HG03571 (cell line): ENCODE measurements around the gene SUN5.
"Not testable (repeated sequence)": the region's sequence is repeated elsewhere in the genome, so short reads cannot be mapped to it uniquely, and the experiment has no call there.

Experiments
- ATAC-seq: cut with Tn5 transposase; IDR thresholded peaks from one replicate; pipeline ENCODE4 v1.9.1; 2021; ENCODE audit not compliant: unreplicated experiment

SUN5 gene

DNA sequence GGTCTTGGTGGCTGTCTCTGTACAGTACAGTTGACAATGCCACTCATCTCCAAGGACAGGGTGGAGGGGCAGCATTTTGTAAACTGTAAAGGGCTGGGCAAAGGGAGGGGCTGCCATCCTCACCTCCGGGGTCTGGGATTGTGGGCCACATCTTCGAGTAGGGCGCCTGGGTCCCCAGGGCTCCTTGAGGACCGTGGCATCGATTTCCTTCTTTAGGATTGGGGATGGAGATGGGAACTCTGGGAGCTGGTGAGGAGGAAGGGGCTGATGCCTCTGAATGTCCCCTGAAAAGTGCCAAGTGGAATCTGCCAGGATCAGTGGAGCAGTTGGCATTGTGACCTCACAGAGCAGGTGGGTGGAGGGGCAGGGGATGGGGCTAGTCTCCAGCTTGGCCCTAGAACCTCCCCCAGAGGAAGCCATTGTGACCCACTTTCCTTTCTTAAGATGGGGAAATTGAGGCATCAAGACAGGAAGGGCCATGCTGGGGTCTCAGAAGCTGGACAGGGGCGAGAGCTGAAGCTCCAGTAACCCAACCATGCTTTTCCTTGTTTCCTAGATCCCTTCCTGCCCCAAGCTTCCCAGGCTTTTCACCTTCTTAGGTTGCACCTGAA is at the start of gene SUN5:
TSS of gene SUN5 (minus strand) at position 293 of the 611 bp plus-strand sequence. CDS start at position 200, 93 bp downstream.
- ATAC-seq, result no peak

DNA sequence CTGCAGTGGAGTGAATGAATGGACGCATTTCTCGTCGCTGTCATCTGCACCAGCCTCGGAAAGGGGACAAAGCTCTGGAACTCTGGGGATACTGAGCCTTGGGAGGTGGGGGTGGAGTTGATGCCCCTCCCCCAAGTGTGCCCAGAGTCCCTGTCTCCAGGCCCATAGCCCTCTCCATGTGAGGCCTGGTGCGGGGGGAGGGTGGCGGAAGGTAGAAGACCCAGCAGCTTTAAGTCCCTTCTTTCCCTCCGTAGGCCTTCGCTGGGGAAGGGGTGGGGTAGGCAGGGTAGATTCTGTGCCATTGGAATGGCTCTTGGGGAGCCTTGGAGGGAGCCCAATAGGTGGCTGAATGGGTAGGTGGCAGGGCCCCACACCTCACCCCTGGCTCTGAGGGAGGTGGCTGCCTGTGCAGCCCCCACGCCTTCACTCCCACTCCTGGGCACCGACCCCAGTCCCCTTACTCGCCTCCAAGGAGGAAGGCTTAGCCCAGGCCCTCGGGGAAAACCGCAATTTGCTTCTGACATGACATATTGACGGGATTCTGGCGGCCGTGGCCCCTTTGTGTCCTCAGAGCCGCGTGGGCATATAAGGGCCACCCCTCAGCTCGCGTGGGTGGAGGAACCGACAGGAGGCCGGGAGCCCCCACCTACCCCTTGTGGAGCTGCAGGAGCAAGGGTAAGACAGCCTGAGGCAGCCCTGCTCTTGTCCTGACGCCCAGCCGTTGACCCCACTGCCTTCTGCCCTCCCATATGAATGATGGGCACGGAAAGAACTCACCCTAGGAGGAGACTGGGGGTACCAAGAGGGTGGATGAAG is 49.3 kb upstream of the SUN5 start, which contains the start of gene BPIFB3:
TSS of gene BPIFB3 (plus strand) at position 613 of the 816 bp plus-strand sequence. CDS start 1,533 bp downstream, outside the sequence.
- ATAC-seq, result no peak

DNA sequence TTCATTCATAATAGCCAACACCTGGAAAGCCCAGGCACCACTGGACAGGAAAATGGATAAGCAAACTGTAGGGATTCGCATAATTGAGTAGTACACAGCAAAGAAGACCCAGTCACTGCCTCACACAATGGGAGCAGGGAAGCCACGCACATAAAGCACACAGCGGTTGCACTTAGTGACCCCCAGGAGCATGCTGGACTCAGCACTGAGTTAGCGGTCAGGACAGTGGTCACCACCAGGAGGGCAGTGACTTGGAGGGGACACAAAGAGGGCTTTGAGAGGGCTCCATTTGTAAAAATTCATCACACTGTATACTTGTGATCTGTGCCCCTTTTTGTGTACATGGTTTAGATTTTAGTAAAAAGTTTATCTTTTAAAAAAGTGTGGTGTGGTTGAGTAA is 47.1 kb upstream of the SUN5 start:
- no peak for ATAC-seq

GRCh38 chr20:33046412-33046811 is 42.2 kb upstream of the SUN5 start:
- ATAC-seq, result no peak

DNA sequence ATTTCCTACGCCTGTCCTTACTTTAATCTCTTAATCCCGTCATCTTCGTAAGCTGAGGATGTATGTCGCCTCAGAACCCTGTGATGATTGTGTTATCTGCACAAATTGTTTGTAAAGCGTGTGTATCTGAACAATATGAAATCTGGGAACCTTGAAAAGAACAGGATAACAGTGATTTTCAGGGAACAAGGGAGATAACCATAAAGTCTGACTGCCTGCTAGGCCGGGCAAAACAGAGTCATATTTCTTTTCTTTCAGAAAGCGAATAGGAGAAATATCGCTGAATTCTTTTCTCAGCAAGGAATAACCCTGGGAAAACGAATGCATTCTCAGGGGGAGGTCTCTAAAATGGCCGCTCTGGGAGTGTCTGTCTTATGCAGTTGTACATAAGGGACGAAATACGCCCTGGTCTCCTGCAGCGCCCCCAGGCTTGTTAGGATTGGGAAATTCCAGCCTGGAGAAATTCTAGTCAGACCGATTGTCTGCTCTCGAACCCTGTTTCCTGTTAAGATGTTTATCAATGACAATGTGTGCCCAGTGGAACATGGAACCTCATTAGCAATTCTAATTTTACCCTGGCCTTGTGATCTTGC is 41.0 kb upstream of the SUN5 start:
- not testable (repeated sequence) for ATAC-seq

DNA sequence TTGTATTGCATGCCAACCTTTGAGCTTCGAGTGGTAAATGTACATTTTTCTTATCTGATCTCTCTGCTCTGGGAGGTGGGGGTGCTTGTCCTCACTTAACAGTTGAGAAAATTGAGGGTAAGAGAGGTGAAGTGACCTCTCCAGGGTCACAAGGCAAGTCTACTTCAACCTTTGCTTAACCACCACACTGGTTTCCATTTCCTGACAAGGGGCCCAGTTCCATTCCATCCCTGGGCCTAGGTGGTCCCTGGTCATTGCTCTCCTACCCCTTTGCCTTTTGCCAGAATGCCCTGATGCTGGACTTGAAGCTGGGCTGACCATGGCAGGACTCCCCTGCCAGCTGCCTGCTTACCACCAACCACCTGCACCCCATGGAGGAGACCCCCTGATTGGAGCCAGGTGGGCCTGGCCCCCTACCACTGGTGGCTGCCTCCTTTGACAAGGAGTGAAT is 39.5 kb upstream of the SUN5 start:
- ATAC-seq, result no peak

- no peak for ATAC-seq
Measured at GRCh38 chr20:33042983-33043730, 38.9 kb upstream of the SUN5 start.

GRCh38 chr20:33042430-33042829 is 38.2 kb upstream of the SUN5 start:
- ATAC-seq, result no peak

DNA sequence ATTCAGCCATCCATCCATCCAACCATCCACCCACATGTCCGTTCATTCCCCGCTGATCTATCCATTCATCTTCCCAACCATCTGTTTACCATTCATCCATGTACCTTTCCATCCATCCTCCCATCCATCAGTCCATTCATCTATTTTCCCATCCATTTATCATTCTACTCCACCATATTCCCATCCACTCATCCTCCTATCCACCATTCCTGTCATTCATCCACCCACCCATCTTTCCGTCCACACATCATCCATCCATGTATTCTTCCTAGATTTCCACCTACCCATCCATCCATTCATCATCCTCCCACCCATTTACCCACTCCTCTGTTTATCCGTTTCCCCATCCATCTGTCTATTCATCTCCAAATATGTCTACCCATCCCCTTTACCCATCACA is 34.0 kb upstream of the SUN5 start:
- no peak for ATAC-seq

GRCh38 chr20:33037456-33037855 is 33.2 kb upstream of the SUN5 start:
- no peak for ATAC-seq

DNA sequence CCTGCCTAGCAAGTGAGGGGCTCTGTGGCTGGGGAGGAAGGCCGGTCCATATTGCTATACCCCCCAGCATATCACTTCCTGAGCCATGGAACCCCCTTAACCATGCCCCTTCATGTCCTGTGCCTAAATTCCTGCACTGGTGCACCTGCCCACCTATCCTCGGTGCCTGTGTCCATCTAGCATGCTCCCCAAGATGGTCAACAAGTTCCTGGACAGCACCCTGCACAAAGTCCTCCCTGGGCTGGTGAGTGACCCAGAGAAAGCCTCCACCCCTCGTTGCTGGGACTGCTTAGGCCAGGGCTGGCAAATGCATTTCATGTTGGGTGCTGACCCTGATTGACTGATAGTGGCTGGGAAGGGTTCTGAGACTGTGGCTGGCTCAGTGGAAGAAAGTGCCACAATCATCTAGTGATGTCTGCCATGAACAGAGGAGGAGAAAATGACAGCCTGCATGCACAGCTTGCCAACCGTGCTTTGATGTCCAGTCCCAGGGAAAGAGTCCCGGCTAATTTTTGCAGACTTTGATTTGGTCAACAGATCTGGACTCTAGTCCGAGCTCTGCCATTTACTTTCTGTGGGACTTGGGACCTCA is 30.8 kb upstream of the SUN5 start:
- no peak for ATAC-seq

GRCh38 chr20:33034115-33034514 is 29.9 kb upstream of the SUN5 start:
- ATAC-seq, result no peak

- ATAC-seq, result no peak
Measured at GRCh38 chr20:33033381-33033780, 29.1 kb upstream of the SUN5 start.

- no peak for ATAC-seq
Measured at GRCh38 chr20:33032555-33032954, 28.3 kb upstream of the SUN5 start.

GRCh38 chr20:33031531-33031930 is 27.3 kb upstream of the SUN5 start, which contains the start of gene BPIFB6:
BPIFB6 (plus strand) TSS chr20:33031648; CDS start chr20:33031648, 0 bp downstream.
- no peak for ATAC-seq

DNA sequence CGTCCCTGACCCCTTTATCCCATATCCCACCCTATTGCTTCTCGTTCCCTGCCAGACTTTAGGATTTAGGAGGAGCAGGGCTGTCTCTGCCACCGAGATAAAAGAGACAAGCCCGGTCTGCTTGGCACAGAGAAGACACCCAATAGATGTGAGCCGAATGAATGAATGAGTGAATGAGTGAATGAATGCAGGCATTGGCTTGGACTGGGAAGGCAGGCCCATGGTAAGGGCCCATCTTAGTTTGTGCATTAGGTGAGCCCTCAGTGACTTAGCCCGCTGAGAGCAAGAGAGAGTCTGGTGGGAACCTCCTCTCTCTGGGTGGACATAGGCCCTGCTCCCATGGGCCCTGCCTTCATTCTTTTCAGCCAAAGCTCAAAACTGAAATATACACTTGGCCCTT is 26.3 kb upstream of the SUN5 start:
- no peak for ATAC-seq

GRCh38 chr20:33030076-33030475 is 25.8 kb upstream of the SUN5 start:
- no peak for ATAC-seq

GRCh38 chr20:33028875-33029274 is 24.6 kb upstream of the SUN5 start:
- ATAC-seq, result no peak

- ATAC-seq, result no peak
Measured at GRCh38 chr20:33027769-33028751, 23.8 kb upstream of the SUN5 start.
